ENCODE measurements around the gene PON3. TPM values are rescaled to one million over a fixed set of nuclear protein-coding genes. Genes with fewer than 3 reads are reported as not detected.

Gene PON3
- total and polyA plus RNA-seq, 2 experiments from 2014 or later, result 1.4 to 1.6 TPM

GRCh38 chr7:95322854-95323253, 73.3 kb downstream of the PON3 start (continued):
- TF ChIP-seq, protein P1, sequence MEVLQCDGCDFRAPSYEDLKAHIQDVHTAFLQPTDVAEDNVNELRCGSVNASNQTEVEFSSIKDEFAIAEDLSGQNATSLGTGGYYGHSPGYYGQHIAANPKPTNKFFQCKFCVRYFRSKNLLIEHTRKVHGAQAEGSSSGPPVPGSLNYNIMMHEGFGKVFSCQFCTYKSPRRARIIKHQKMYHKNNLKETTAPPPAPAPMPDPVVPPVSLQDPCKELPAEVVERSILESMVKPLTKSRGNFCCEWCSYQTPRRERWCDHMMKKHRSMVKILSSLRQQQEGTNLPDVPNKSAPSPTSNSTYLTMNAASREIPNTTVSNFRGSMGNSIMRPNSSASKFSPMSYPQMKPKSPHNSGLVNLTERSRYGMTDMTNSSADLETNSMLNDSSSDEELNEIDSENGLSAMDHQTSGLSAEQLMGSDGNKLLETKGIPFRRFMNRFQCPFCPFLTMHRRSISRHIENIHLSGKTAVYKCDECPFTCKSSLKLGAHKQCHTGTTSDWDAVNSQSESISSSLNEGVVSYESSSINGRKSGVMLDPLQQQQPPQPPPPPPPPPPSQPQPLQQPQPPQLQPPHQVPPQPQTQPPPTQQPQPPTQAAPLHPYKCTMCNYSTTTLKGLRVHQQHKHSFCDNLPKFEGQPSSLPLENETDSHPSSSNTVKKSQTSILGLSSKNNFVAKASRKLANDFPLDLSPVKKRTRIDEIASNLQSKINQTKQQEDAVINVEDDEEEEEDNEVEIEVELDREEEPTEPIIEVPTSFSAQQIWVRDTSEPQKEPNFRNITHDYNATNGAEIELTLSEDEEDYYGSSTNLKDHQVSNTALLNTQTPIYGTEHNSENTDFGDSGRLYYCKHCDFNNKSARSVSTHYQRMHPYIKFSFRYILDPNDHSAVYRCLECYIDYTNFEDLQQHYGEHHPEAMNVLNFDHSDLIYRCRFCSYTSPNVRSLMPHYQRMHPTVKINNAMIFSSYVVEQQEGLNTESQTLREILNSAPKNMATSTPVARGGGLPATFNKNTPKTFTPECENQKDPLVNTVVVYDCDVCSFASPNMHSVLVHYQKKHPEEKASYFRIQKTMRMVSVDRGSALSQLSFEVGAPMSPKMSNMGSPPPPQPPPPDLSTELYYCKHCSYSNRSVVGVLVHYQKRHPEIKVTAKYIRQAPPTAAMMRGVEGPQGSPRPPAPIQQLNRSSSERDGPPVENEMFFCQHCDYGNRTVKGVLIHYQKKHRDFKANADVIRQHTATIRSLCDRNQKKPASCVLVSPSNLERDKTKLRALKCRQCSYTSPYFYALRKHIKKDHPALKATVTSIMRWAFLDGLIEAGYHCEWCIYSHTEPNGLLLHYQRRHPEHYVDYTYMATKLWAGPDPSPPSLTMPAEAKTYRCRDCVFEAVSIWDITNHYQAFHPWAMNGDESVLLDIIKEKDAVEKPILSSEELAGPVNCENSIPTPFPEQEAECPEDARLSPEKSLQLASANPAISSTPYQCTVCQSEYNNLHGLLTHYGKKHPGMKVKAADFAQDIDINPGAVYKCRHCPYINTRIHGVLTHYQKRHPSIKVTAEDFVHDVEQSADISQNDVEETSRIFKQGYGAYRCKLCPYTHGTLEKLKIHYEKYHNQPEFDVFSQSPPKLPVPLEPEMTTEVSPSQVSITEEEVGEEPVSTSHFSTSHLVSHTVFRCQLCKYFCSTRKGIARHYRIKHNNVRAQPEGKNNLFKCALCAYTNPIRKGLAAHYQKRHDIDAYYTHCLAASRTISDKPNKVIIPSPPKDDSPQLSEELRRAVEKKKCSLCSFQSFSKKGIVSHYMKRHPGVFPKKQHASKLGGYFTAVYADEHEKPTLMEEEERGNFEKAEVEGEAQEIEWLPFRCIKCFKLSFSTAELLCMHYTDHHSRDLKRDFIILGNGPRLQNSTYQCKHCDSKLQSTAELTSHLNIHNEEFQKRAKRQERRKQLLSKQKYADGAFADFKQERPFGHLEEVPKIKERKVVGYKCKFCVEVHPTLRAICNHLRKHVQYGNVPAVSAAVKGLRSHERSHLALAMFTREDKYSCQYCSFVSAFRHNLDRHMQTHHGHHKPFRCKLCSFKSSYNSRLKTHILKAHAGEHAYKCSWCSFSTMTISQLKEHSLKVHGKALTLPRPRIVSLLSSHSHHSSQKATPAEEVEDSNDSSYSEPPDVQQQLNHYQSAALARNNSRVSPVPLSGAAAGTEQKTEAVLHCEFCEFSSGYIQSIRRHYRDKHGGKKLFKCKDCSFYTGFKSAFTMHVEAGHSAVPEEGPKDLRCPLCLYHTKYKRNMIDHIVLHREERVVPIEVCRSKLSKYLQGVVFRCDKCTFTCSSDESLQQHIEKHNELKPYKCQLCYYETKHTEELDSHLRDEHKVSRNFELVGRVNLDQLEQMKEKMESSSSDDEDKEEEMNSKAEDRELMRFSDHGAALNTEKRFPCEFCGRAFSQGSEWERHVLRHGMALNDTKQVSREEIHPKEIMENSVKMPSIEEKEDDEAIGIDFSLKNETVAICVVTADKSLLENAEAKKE (CRISPR knock-in tag; IDR thresholded peaks at IDR 0.05), result no peak
- TF ChIP-seq NANOG (IDR thresholded peaks at IDR 0.05; ENCODE audit: borderline replicate concordance), result no peak
- no peak for TF ChIP-seq STAT1 (IDR thresholded peaks at IDR 0.05; ENCODE audit: unreplicated experiment)
- no peak for TF ChIP-seq CREB1 (CRISPR knock-in tag; IDR thresholded peaks at IDR 0.05; ENCODE audit: low read depth)
- no peak for TF ChIP-seq ZNF331 (CRISPR knock-in tag; IDR thresholded peaks at IDR 0.05; ENCODE audit: low read depth)
- TF ChIP-seq ETS1 (IDR thresholded peaks at IDR 0.05), result no peak

- Histone ChIP-seq H4K20me1 (replicated peaks; ENCODE audit: insufficient read depth) (no peaks in the 10 kb centered on the region), H3K36me3 (ENCODE audit: insufficient read depth) (no peaks in the 10 kb centered on the region), H3K79me2 (replicated peaks; ENCODE audit: insufficient read depth) (no peaks in the 10 kb centered on the region), H3K4me2 (no peak overlapping the region), H2AFZ (no peak overlapping the region), H3K27me3 (ENCODE audit: insufficient read depth) (peaks cover 9% of the 10 kb centered on the region; the same call in 1 of the 2 replicates), H3K9me2 (ENCODE audit: insufficient read depth) (0 out of 2 replicates have a peak, but pooled peaks cover 4% of the 10 kb centered on the region), H3K4me1 (ENCODE audit: insufficient read depth) (no peaks in the 10 kb centered on the region; the same call in 1 of the 2 replicates), H3K27ac (ENCODE audit: low read depth) (no peak overlapping the region), H3K4me3 (no peak overlapping the region), H3F3A (replicated peaks; ENCODE audit: low read depth) (no peaks in the 10 kb centered on the region)
- peaks cover 2% of the 10 kb centered on the region for H3K4me1 Mint-ChIP-seq
- no peak overlapping the region for H3K27ac Mint-ChIP-seq
- H3K36me3 Mint-ChIP-seq (ENCODE audit: low read depth), result no peaks in the 10 kb centered on the region
- H3K27me3 Mint-ChIP-seq (ENCODE audit: insufficient read depth, low read depth, poor library complexity), result peaks cover 3% of the 10 kb centered on the region
- H3K9me3 Mint-ChIP-seq, result no peaks in the 10 kb centered on the region; the same call in 2 of the 3 replicates
- no peak overlapping the region for H3K4me3 Mint-ChIP-seq
- no peak for DNase-seq (ENCODE audit: low spot score)
- ATAC-seq, result no peak
- TF ChIP-seq ZNF114 (CRISPR knock-in tag; IDR thresholded peaks at IDR 0.05), result no peak
- no peak for TF ChIP-seq POLR2AphosphoS5 (IDR thresholded peaks at IDR 0.05; ENCODE audit: low read depth)
- no peak for TF ChIP-seq STAT1 (IDR thresholded peaks at IDR 0.05; ENCODE audit: unreplicated experiment)
- TF ChIP-seq JUNB (IDR thresholded peaks at IDR 0.05; ENCODE audit: unreplicated experiment), result no peak
- no peak for TF ChIP-seq CREB1 (CRISPR knock-in tag; IDR thresholded peaks at IDR 0.05; ENCODE audit: low read depth)
- no peak for TF ChIP-seq ETS1 (IDR thresholded peaks at IDR 0.05)
- TF ChIP-seq, protein P2, sequence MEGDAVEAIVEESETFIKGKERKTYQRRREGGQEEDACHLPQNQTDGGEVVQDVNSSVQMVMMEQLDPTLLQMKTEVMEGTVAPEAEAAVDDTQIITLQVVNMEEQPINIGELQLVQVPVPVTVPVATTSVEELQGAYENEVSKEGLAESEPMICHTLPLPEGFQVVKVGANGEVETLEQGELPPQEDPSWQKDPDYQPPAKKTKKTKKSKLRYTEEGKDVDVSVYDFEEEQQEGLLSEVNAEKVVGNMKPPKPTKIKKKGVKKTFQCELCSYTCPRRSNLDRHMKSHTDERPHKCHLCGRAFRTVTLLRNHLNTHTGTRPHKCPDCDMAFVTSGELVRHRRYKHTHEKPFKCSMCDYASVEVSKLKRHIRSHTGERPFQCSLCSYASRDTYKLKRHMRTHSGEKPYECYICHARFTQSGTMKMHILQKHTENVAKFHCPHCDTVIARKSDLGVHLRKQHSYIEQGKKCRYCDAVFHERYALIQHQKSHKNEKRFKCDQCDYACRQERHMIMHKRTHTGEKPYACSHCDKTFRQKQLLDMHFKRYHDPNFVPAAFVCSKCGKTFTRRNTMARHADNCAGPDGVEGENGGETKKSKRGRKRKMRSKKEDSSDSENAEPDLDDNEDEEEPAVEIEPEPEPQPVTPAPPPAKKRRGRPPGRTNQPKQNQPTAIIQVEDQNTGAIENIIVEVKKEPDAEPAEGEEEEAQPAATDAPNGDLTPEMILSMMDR (conservative IDR thresholded peaks at IDR 0.05; ENCODE audit: low read depth in 2 of 2), result no peak
Observed at GRCh38 chr7:95322396-95322795, 73.8 kb downstream of the PON3 start.
